ACHN (cell line): ENCODE measurements around the gene ESRP2.

ENCODE experiments used
- DNase-seq: peaks from one replicate; pipeline ENCODE4 v3.0.0-alpha.2; 2015
- in situ Hi-C: cut with HindIII; loops from 2 replicates; pipeline ENCODE4 v1.10.0; 2017; ENCODE audit warnings: low sequenced_read_pairs, low pct_ligation_motif_present, low pct_unique_long_range_greater_than_20kb

Gene ESRP2

DNA sequence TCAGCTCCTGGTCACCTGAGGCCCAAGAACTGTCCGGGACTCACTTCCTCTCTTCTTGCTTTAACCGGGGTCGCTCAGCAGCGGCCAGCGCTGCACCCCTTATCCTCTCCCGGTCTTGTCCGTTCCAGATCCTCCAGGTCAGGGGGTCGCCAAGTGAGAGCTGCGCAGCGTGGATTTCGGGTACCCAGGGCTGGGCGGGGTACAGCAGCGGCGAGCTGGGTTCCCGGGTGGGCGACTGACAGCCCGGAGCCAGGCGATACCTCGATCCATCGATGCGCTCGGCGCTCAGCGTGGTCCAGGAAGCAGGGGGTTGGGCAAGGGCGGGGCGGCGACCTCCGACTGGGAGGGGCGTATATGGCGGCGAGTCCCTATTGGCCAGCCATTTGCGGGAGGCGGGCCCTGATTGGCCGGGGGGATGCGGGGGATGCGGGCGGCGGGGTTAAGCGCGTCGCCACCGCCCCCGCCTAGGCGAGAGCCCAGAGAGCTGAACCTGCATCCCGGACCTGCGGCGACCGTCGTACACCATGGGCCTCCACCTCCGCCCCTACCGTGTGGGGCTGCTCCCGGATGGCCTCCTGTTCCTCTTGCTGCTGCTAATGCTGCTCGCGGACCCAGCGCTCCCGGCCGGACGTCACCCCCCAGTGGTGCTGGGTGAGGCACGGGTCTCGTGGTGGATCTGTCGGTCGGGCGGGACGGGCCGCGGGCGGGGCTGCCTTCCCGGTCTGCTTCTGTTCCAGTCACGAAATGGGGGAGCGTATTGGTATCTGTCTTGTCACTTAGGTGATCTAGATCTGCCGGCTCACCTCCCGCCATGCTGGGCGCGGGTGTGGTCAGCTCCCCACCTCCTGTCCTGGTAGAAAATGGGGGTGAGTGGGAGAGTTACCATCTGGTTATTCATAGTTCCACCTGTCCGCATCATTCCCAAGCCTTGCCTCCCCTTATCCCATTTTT lies 9.3 kb upstream of the ESRP2 start, which contains the start of gene PLA2G15:
TSS of gene PLA2G15 (plus strand) at position 471 of the 951 bp plus-strand sequence. CDS start at position 525, 54 bp downstream.
- in situ Hi-C loops = no loop called here
- peak; percentile 92 for DNase-seq

DNA sequence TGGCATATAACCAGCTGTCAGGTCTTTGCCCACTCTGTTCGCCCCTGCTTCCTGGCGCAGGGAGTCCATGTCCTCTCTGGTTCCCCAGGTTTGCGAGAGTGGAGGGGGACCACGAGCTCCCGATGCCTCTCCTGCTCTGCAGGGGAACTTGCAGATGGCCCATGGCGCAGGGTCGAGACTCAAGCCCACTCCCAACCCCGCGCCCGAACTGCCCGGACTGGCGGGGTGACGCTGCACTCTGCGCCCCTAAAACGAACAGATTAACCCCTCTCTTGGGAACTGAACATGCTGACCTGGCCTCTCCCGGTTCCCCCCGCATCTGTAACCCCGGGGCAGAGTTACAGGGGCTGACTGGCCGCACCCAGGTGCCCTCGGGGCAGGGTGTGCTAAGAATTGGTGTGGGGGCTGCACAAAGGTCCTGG lies 8.6 kb upstream of the ESRP2 start:
- in situ Hi-C loops = no loop called here
- DNase-seq = no peak

DNA sequence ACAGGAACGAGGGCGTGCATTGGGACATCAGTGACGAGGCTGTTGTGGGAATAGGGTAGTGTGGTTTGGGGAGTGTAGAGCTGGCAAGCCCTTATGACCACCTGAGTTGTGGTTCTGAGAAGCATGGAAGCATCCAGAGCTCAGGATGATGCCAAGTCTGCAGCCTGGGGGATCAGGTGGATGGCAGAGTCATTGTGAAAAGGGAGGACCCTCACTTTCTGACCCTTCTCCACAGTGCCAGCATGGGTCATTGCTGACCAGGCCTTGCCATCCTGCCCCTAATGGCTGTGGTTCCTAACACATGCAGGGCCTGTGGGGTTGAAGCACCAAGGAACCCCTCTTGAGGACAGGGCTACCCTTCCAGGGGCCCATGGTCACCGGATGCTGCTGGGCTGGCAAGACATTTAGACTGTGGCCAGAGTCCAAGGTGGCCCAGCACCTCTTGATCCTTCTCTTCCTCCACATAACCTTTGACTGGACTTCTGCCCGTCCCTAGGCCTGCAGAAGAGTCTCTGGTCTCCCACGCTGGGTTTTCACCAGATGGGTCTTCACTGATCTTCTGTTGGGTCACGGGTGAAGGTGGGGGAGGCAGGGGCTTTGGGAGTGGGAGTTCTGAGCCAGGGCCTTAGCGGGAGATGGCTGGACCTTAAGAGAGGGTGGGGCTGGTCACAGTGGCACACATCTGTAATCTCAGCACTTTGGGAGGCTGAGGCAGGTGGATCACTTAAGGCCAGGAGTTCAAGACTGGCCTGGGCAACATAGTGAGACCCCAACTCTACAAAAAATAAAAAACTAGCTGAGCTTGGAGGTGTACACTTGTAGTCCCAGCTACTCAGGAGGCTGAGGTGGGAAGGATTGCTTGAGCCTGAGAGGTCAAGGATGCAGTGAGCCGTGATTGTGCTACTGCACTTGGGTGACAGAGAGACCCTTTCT lies 7.3 kb upstream of the ESRP2 start:
- in situ Hi-C loops = no loop called here
- no peak for DNase-seq

DNA sequence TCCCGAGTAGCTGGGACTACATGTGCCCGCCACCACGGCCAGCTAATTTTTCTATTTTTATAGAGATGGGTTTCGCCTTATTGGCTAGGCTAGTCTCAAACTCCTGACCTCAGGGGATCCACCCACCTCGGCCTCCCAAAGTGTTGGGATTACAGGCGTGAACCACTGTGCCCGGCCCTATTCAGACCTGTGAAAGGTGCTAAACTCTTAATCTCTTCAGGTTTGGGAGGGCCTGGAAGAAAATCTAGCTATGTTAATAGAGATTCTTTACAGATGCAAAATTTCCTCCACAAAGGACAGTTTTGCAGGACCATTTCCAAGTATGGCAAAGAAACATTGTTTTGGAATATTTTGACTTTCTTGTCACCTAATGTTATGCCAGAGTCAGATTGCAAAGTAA lies 6.2 kb upstream of the ESRP2 start:
- in situ Hi-C loops = no loop called here
- no peak for DNase-seq

DNA sequence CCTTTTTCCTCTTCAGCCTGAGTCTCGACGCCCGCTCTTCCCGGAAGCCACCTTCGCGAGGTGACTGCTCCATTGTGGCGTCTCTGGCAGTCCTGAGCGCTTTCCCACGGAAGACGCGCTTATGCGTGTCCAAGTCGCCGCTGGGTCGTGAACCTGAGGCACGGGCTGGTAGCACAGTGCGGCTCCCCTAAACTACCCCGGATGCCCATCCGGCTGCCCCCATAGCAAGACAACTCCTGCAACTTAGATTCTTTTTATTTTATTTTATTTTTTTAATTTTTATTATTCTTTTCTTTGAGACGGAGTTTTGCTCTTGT lies 2.1 kb upstream of the ESRP2 start:
- no peak for DNase-seq
- in situ Hi-C loops = no loop called here

DNA sequence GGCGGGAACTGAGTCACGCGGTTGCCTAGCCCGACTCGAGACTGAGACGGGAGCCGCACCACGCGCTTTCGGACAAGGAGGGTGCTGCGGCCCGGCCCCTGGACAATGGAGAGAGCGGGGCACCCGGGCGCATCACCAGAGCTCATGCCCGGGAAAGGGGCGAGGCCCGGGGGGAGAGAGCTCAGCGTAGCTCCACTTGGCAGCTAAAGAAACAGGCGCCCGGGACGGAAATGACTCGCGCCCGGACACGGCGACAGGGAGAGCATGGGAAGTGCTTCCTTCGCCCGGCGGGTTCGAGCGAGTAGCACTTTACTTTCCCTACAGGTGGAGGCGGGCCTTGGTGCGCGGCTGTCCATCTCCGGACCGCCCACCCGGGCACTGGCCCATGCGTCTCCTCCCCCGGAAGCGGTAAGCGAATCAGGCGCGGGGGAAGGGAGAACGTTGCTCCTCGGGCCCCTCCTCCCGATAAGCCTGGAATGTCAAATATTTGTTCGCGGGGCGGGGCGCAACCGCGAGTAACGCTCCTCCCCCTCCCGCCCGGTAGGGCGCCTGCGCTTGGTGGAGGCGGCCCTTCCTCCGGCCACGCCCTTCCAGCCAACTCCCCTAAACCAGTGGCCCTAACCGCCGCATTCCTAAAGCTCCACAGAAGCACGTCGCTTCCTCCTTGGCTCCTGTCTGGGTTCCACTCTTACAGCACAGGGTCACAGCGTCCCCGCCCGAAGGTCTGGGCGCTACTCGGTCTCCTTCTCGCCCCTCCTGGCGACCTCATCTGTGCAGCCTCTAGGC lies 1.5 kb upstream of the ESRP2 start:
- in situ Hi-C loops = no loop called here
- peak; percentile 99 for DNase-seq

DNA sequence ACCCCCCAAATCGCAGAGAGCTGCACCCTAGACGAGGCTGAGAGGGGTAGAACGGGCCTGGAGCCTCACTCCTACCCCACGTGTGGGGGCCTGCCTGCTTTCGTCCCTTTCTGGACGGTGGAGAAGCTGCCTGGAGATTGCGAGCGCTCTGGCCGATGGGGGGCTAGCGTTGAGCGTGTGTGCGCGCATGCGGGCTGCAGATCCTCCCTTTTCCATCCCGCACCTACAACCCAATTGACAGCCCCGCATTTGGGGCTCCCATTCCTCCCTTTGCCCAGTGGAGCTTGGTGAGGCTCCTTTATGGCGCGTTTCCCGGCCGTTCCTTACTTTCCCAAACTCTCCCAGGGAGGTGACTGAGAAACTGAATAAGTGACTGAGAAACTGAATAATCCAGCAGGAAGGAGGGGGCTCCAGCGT lies 907 bp upstream of the ESRP2 start:
- in situ Hi-C loops = no loop called here
- no peak for DNase-seq

DNA sequence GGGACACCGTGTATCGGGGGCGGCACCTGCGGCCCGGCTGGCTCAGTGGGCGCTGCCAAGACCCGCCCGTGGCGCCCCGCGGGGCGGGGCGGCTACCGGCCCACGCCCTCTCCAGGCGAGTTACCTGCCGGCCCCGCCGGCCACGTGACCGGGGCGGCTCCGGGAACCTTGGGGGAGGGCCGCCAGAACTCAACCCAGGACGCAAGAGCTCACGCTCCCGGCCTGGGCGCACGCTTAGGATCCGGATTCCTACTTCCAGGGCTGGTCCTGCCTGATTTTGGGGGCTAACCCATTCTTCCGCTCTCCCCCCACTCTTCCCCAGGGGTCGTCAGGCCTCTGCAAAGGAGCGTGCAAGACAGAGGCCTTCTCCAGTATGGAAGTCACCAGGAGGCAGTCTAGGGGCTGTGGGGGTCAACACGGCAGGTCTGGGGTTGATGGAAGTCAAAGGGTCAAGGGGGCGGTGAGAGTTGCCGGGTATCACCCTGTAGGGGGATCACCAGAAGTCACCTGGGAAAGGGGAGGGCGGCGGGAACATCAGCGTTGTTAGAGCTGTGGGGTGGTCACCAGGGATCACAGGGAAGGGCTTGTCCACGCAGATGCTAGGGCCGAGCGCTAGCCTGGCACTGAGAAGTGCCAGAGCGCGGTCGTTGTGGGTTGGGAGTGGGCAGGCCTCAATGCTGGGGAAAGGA lies 354 bp upstream of the ESRP2 start:
- in situ Hi-C loops = no loop called here
- peak; percentile 22 for DNase-seq

DNA sequence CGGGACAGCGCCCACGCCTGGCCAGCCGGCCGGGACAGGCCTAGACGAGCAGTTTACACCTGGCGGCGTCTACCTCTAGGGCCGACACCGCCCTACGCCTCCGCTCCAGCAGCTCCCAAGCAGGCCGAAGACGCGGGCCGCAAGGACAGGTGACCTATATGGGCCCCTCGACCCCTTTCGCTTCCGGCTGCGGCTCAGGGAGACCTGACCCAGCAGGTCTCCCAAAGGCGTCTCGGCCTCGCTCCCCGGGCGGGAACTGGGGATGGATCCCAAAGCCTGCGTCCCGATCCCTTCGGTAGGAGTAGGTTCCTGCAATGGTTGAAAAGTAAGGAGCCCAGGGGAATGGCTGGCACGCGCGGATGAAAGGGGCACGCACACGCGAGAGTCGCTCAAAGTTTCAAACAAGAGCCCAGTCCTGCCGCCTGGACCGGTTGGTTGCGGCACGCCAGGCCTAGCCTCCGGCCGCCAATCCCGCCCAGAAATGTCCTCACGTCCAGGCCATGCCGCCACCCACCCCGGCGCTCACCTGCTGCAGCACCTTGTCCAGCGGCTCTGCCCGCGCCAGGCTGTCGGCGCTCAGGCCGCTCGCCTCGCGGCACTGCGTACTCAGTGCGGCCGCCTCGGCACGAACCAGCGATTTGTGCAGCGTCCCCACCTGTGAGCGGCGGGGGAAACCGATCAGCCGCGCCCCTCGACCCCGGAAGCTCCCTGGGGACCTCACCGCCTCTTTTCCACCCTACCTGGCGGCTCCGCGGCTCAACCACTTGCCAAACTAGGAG lies 630 bp downstream of the ESRP2 start:
- in situ Hi-C loops = no loop called here
- no peak for DNase-seq

DNA sequence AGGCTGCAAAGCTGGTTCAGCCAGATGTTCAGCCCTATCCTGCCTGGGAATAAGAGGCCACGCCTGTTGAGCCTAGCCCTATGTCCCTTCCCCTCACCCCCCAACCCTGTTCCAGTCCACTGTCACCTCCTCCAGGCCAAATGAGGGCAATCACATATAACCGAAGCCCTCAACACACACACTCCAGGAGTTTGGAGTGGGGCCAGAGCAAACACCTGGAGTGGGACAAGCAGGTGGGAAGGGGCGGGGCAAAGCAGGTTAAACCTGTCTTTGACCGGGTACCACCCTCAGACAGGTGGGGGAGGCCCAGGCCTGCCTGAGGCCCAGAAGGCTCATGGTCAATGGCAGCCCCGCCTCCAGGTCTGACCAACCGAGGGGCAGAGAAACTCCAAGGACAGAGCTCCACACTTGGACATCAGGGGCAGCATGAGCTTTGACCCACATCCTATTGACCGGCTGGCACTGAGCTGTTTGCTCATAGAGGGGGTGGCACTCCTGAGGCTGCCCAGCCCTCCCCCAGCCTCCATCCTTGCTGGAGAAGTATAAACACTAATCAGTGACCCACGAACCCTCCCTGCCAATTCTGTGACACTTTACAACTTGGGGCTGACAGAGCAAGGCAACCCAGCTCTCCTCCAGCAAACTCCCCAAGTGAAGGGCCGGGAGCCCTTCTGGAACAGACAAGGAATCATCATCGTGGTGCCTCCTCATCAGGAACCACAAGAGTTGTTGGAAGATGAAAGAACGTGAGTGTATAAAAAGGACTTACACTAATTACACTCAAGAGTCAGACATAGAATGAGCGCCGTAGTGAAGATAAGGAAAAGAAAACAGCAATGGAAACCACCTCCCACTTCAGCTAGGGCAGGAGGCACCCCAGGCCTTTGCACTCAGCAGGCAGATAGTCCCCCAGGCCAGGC lies 1.5 kb downstream of the ESRP2 start:
- DNase-seq = no peak
- in situ Hi-C loops = no loop called here

DNA sequence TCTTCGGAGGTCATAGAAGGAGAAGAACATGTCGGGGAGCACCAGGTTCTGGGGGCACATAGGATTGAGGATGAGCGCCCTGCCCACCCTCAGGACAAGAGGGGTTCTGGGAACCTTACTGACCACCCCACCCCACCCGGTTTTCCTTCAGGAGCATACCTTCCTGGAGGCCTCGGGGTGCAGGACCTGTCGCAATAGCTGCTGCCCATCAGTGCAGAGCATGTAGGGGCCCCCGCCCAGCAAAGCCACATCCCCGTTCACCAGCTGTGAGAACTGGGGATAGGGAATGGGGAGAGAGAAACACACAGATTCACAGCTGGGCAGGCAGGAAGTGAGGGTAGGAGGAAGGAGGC lies 2.1 kb downstream of the ESRP2 start:
- in situ Hi-C loops = no loop called here
- no peak for DNase-seq

DNA sequence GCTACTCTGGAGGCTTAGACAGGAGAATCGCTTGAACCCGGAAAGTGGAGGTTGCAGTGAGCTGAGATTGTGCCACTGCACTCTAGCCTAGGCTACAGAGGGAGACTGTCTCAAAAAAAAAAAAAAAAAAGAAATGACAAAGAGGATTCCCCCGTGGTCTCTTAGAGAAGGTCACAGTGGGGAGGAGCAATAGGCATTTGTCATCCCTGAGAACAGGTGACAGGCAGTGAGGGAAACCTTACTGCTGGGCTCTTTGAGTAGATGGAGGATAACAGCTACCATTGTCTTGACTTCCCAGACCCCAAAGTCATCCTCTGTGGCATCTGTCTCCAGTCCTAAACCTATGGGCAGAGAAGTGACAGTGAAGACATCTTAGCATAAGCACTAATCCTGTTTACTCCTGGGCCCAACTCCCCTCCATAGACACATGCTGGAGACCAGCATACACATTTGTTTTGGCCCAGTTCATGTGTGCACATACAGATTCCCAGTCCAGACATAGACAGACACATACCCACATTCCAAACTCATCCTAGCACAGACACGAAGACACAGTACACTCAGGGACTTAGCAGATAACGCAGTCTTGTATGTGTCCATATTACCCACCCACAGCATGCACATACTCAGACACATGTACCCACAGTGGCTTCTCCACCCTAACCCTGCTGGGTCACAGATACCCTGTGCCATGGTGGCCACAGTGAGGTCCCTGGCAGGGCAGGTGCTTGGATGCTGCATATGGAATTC lies 2.7 kb downstream of the ESRP2 start:
- DNase-seq = no peak
- in situ Hi-C loops = no loop called here

DNA sequence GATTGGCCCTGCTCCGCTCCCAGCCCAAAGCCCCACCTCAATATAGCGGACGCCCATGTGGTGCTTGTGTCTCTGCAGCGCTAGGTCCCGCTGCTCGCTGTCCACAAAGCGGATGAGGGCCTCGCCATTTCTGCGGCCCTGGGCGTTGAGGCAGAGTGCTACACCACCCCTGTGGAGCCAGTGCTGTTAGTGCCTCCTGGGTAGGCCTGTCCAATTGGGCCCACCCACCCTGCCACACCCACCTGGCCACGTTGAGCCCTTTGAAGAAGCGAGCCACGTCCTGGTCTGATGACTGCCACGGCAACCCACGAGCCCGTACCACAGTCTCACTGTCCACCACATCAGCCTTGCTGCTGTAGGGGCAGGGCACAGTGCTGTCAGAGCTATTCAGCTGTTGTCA lies 3.6 kb downstream of the ESRP2 start:
- in situ Hi-C loops = no loop called here
- DNase-seq = no peak

DNA sequence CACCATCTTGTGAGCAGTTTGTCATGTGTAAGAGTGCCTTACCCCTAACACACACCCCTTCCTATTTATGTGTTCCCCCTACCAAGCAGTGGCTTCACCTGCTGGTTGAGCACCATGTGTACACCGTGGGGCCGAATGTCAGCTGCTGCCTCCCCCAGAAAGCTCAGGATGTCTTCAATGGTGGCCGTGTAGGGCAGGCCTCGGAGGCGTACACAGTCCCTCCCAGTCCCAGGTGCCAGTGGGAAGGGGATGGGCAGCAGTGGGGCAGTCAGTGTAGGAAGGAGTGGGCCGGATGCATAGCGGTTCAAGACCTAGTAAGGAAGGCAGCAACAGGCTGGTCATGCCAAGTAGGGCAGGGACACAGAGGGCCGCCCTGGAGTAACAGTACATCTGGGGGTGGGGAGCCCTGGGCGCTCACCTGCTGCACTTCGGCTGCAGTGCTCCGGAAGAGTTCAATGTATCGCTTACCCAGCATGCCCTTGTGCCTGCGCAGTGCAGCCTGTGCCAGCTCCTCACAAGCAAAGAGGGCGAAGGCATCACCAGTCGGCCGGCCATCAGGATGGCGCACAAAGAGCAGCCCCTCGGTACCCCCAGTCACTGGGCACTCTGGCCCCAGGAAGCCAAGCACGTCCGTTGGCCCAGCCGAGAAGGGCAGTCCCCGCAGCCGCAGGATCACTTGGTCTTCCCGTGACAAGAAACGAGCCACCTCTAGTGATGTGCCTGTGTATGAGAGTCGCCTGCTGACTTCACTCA lies 4.4 kb downstream of the ESRP2 start:
- in situ Hi-C loops = no loop called here

DNA sequence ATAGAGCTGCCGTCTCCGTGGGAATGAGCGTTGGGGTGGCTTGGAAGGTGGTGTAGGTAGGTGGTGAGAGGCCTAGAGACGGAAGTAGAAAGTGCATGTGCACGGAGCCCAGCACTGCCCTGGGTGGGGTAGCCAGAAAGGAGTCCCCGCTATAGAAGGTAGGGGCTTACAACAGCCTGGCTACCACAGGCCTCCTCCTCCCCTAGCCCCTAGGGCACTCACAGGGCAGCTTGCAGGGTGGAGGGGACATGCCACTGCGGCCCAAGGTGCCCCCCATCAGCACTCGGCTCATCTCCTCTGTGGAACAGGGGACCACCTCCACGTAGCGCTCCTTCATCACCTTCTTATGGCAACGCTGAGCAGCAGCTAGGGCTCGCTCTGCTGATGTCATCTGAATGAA lies 5.0 kb downstream of the ESRP2 start:
- in situ Hi-C loops = no loop called here

More for the DNA sequence above, 4.4 kb downstream of the ESRP2 start:
- DNase-seq = no peak

More for the DNA sequence above, 5.0 kb downstream of the ESRP2 start:
- DNase-seq = no peak
